ENCODE results near the gene ZNF425. TPM values are rescaled to one million over a fixed set of nuclear protein-coding genes. Genes with fewer than 3 reads are reported as not detected.
A peak's percentile ranks its signal among the peaks of the same experiment; 100 is the strongest.
"Not testable (repeated sequence)": the region's sequence is repeated elsewhere in the genome, so short reads cannot be mapped to it uniquely, and the experiment has no call there.

The ZNF425 gene
- total RNA-seq, 1 donor from 2014 or later, result 1.8 TPM

GRCh38 chr7:149074116-149074885, 51.8 kb downstream of the ZNF425 start:
- DNase-seq (ENCODE audit: low read depth in 2 of 2), result no peak

- peak in 1 of 2 donors; percentile 43 for DNase-seq (ENCODE audit: low read depth in 2 of 2)
Observed at GRCh38 chr7:149072438-149072775, 53.7 kb downstream of the ZNF425 start.

- peak in 1 of 2 donors; percentile 45 for DNase-seq (ENCODE audit: low read depth in 2 of 2)
Observed at GRCh38 chr7:149071641-149072437, 54.3 kb downstream of the ZNF425 start.

- DNase-seq (ENCODE audit: low read depth in 2 of 2), result no peak
Observed at GRCh38 chr7:149071182-149071635, 54.9 kb downstream of the ZNF425 start.

- DNase-seq (ENCODE audit: low read depth in 2 of 2), result no peak
Observed at GRCh38 chr7:149070372-149071125, 55.6 kb downstream of the ZNF425 start.

GRCh38 chr7:149067869-149068268, 58.3 kb downstream of the ZNF425 start:
- DNase-seq (ENCODE audit: low read depth in 2 of 2), result peak in 1 of 2 donors; percentile 13

GRCh38 chr7:149063476-149063875, 62.6 kb downstream of the ZNF425 start:
- DNase-seq (ENCODE audit: low read depth in 2 of 2), result no peak

- not testable (repeated sequence) for DNase-seq (ENCODE audit: low read depth in 2 of 2)
Observed at GRCh38 chr7:149062217-149062899, 63.8 kb downstream of the ZNF425 start.

GRCh38 chr7:149060156-149060555, 66.0 kb downstream of the ZNF425 start:
- DNase-seq (ENCODE audit: low read depth in 2 of 2), result no peak

GRCh38 chr7:149053885-149054284, 72.2 kb downstream of the ZNF425 start:
- DNase-seq (ENCODE audit: low read depth in 2 of 2), result no peak

GRCh38 chr7:149053384-149053783, 72.7 kb downstream of the ZNF425 start:
- DNase-seq (ENCODE audit: low read depth in 2 of 2), result no peak

Other genes with a start within 250 kb of the ZNF425 start
- gene EZH2, start 242.0 kb downstream of the ZNF425 start, total RNA-seq, result 4.8 and 8.3 TPM in 2 replicates
- gene PDIA4, start 97.8 kb downstream of the ZNF425 start, total RNA-seq, result 210 and 258 TPM in 2 replicates
- 3.3 and 6.2 TPM in 2 replicates for gene ZNF786, start 35.6 kb downstream of the ZNF425 start, total RNA-seq
- gene ZNF398, start 21.1 kb upstream of the ZNF425 start, total RNA-seq, result 3.5 and 5.2 TPM in 2 replicates
- gene ZNF282, start 69.2 kb upstream of the ZNF425 start, total RNA-seq, result 20.9 and 21.4 TPM in 2 replicates
- 3.4 and 3.5 TPM in 2 replicates for gene ZNF212, start 113.3 kb upstream of the ZNF425 start, total RNA-seq
- gene ZNF783, start 135.9 kb upstream of the ZNF425 start, total RNA-seq, result 2.4 and 4.8 TPM in 2 replicates